Thyroid gland (tissue), 4 donors: ENCODE data around the gene SLC51B. TPM values are rescaled to one million over a fixed set of nuclear protein-coding genes. Genes with fewer than 3 reads are reported as not detected.

ENCODE experiments used
- DNase-seq, 2 donors: peaks; one replicate each; pipeline ENCODE4 v3.0.0-alpha.2; 2019
- H3K27ac ChIP-seq, 3 donors: fragments of 200-600 bp; sonication (generic); 1 replicate in 2 of 3; 2 replicates in 1 of 3; pipeline ENCODE4 v1.5.1; 2016 to 2019; ENCODE audit warnings: mild to moderate bottlenecking in 1 of 3, moderate library complexity in 1 of 3
- H3K27me3 ChIP-seq: fragments of 200-600 bp; sonication (generic); one replicate; pipeline ENCODE4 v1.5.1; 2019
- H3K36me3 ChIP-seq, 2 donors: fragments of 200-600 bp; sonication (generic); one replicate each; pipeline ENCODE4 v1.5.1; 2016 to 2019
- H3K4me1 ChIP-seq, 2 donors: fragments of 200-600 bp; sonication (generic); one replicate each; pipeline ENCODE4 v1.5.1; 2017 to 2019
- H3K4me3 ChIP-seq, 3 donors: fragments of 200-600 bp; sonication (generic); replicated peaks in 1 of 3; 1 replicate in 2 of 3; 2 replicates in 1 of 3; pipeline ENCODE4 v1.5.1; 2016; ENCODE audit warnings: mild to moderate bottlenecking in 1 of 3
- H3K9me3 ChIP-seq: fragments of 200-600 bp; sonication (generic); one replicate; pipeline ENCODE4 v1.5.1; 2017
- POLR2A ChIP-seq, 2 donors: fragments of 450-650 bp; IDR thresholded peaks; one replicate each; pipeline ENCODE4 v1.6.1; 2017; ENCODE audit warnings: antibody characterized with exemption in 2 of 2, mild to moderate bottlenecking in 2 of 2, moderate library complexity in 1 of 2
- WGBS, 2 donors: methylation state at CpG; one replicate each; pipeline ENCODE4 v1.1.5; 2017; 5-methylcytosine and 5-hydroxymethylcytosine counted together
- intact Hi-C: fragments of 100-400 bp; cut with DNase I; formaldehyde crosslinking; loops from one replicate; pipeline ENCODE4 v1.15.1; 2023
- total RNA-seq, 4 donors: library from RNA; depleted of rRNA; stranded (reverse); fragments of >200 nt; gene quantifications; one replicate each; pipeline ENCODE4 v1.2.3, GENCODE V29; 2016
- TF ChIP-seq, protein P1 (sequence below), 6 experiments: fragments of 200-600 bp in 3 of 6; fragments of 450-650 bp in 3 of 6; sonication (generic) in 3 of 6; IDR thresholded peaks; one replicate each; pipeline ENCODE4 v1.5.1; 2016 to 2019; ENCODE audit warnings: antibody characterized with exemption in 6 of 6, mild to moderate bottlenecking in 2 of 6, inconsistent platforms in 1 of 6, moderate library complexity in 1 of 6

The SLC51B gene
- total RNA-seq, 4 donors from 2014 or later = not detected

DNA sequence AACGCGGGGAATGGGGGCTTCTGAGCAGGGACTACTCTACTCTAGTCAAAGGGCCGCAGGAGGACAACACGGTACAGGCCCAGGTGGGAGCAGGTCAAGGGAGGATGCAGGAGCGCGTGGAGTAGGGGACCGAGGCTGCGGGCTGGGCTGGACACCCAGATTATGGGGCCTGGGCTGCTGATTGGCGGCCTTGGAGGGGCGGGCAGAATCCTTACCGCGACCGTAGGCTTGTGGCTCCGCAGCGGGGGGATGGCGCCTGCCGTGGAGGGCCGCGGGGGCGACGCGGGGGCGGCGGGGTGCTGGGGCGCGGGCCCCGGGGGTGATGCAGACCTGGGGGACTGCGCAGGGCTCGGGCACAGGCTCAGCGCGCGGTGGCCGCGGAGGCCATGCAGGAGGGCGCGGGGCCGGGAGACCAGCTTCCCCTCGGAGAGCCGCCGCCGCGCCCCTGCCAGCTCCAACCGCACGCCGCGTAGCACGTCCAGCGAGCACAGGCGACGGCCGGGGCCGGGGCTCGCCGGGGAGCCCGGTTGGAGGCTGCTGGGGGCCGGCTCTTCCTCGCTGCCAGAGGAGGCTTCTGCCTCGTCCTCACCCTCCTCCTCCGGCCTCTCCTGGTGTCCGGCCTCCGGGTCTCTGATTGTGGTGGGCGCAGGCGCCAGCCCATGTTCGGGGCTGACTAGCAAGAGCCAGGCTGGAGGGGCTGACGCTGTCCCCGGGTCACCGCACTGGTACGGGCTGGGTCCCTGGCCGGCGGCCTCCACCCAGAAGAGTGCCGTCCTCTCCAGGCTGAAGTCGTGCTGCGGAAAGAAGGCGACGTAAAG lies 56.9 kb downstream of the SLC51B start:
- whole genome bisulfite sequencing, 2 donors = 71 to 85% methylated on average over 14 to 42 of the region's 75 CpGs
- Histone ChIP-seq H3K27ac (no peak overlapping the region), H3K36me3 (peaks cover 16 to 36% of the 10 kb centered on the region in 2 donors), H3K4me3 (no peak overlapping the region), H3K4me1 (no peaks in the 10 kb centered on the region), H3K9me3 (no peaks in the 10 kb centered on the region), H3K27me3 (no peaks in the 10 kb centered on the region)
- intact Hi-C loops = loop anchor here (5.0 kb wide), 1 partner anchor 50 kb away; no protein-coding TSS in a partner anchor
- no peak for DNase-seq
- TF ChIP-seq, protein P1, sequence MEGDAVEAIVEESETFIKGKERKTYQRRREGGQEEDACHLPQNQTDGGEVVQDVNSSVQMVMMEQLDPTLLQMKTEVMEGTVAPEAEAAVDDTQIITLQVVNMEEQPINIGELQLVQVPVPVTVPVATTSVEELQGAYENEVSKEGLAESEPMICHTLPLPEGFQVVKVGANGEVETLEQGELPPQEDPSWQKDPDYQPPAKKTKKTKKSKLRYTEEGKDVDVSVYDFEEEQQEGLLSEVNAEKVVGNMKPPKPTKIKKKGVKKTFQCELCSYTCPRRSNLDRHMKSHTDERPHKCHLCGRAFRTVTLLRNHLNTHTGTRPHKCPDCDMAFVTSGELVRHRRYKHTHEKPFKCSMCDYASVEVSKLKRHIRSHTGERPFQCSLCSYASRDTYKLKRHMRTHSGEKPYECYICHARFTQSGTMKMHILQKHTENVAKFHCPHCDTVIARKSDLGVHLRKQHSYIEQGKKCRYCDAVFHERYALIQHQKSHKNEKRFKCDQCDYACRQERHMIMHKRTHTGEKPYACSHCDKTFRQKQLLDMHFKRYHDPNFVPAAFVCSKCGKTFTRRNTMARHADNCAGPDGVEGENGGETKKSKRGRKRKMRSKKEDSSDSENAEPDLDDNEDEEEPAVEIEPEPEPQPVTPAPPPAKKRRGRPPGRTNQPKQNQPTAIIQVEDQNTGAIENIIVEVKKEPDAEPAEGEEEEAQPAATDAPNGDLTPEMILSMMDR (IDR thresholded peaks at IDR 0.05) = no peak
- no peak for TF ChIP-seq POLR2A (IDR thresholded peaks at IDR 0.05)

DNA sequence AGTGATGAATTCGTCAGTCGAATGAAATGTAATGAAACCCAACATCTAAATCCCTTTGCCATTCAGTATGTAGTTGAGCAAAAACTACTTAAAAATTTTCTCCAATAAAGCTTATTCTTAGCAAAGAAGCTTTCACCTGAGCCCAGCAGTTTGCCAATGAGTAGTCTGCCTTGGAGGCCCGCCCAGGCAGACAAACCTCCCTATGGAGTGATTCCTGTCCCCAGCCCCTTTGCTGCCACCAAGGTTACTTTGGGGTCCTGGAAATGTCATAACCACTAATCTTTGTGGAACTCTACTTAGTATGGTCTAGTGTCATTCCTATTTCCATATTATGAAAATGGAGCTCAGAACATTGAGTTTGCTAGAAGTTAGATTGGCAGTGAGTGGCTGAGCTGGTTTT lies 57.7 kb downstream of the SLC51B start:
- no peak for DNase-seq
- no peak overlapping the region for H3K4me3 ChIP-seq
- H3K27ac ChIP-seq = no peak overlapping the region
- H3K27me3 ChIP-seq = no peaks in the 10 kb centered on the region
- H3K9me3 ChIP-seq = no peaks in the 10 kb centered on the region
- TF ChIP-seq, protein P1 (IDR thresholded peaks at IDR 0.05) = no peak
- no peak for TF ChIP-seq POLR2A (IDR thresholded peaks at IDR 0.05)
- peaks cover 16 to 36% of the 10 kb centered on the region in 2 donors for H3K36me3 ChIP-seq
- WGBS, 2 donors = 94 to 97% methylated on average over 3 of the region's 3 CpGs
- intact Hi-C loops = loop anchor here (5.0 kb wide), 1 partner anchor 51 kb away; no protein-coding TSS in a partner anchor
- no peaks in the 10 kb centered on the region for H3K4me1 ChIP-seq

Other genes with a start within 250 kb of the SLC51B start
- 1 to 10 TPM in 1 of 4 donors, under 1 TPM in 2, not detected in 1; 0.33 to 1.1 (median 0.54) TPM for gene PIF1, start 219.7 kb upstream of the SLC51B start, total RNA-seq
- gene PLEKHO2, start 203.5 kb upstream of the SLC51B start, total RNA-seq = 10 to 100 TPM; 31.3 to 53.6 (median 46.1) TPM
- 10 to 100 TPM in 1 of 4 donors, 1 to 10 TPM in 3; 5.1 to 11.9 (median 6.3) TPM for gene ANKDD1A, start 133.5 kb upstream of the SLC51B start, total RNA-seq
- 100 to 1,000 TPM; 119 to 149 (median 122) TPM for gene SPG21, start 55.5 kb upstream of the SLC51B start, total RNA-seq
- 10 to 100 TPM; 20.7 to 31.6 (median 27.1) TPM for gene MTFMT, start 15.7 kb upstream of the SLC51B start, total RNA-seq
- gene RASL12, start 22.6 kb downstream of the SLC51B start, total RNA-seq = 10 to 100 TPM in 1 of 4 donors, 1 to 10 TPM in 3; 5.1 to 12.5 (median 7.7) TPM
- not detected for gene KBTBD13, start 31.4 kb downstream of the SLC51B start, total RNA-seq
- 10 to 100 TPM in 1 of 4 donors, 1 to 10 TPM in 3; 8.1 to 12.6 (median 8.8) TPM for gene UBAP1L, start 69.8 kb downstream of the SLC51B start, total RNA-seq
- gene PDCD7, start 88.4 kb downstream of the SLC51B start, total RNA-seq = 10 to 100 TPM; 27.5 to 43.4 (median 32.9) TPM
- 10 to 100 TPM; 37.9 to 57.5 (median 46.4) TPM for gene CLPX, start 140.0 kb downstream of the SLC51B start, total RNA-seq
- gene CILP, start 166.1 kb downstream of the SLC51B start, total RNA-seq = 10 to 100 TPM in 1 of 4 donors, 1 to 10 TPM in 3; 2.1 to 17.6 (median 5.0) TPM
- 10 to 100 TPM; 11.3 to 15.5 (median 13.2) TPM for gene PARP16, start 241.5 kb downstream of the SLC51B start, total RNA-seq